ENCODE data around the gene AMZ1. TPM values are rescaled to one million over a fixed set of nuclear protein-coding genes. Genes with fewer than 3 reads are reported as not detected.
"Not testable (repeated sequence)": the region's sequence is repeated elsewhere in the genome, so short reads cannot be mapped to it uniquely, and the experiment has no call there.

AMZ1 gene
- total RNA-seq, 1 donor from 2014 or later: 14.2 TPM

DNA sequence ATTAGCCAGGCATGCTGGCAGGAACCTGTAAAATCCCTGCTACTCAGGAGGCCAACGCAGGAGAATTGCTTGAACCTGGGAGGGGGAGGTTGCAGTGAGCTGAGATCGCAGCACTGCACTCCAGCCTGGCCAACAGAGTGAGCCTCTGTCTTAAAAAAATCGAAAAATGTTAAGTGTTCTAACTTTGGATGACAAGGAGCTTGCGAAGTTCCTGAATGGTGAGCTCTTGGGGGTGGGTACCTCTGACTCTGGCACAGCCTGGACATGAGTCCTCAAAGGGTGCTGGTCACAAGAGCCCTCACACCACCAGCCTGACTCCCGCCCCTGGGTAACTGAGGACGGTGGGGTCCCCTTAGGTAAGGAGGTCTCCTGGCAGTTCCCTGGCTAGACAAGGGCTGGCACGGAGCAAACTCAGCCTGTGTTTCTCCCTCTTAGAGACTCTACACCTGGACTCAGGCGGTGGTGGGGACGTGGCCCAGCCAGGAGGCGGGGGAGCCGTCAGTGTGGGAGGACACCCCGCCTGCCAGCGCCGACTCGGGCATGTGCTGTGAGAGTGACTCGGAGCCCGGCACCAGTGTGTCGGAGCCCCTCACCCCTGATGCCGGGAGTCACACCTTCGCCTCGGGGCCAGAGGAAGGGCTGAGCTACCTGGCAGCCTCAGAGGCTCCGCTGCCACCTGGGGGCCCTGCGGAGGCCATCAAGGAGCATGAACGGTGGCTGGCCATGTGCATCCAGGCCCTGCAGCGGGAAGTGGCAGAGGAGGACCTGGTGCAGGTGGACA, 24.1 kb downstream of the AMZ1 start:
- no peak for DNase-seq (ENCODE audit: low read depth)

DNA sequence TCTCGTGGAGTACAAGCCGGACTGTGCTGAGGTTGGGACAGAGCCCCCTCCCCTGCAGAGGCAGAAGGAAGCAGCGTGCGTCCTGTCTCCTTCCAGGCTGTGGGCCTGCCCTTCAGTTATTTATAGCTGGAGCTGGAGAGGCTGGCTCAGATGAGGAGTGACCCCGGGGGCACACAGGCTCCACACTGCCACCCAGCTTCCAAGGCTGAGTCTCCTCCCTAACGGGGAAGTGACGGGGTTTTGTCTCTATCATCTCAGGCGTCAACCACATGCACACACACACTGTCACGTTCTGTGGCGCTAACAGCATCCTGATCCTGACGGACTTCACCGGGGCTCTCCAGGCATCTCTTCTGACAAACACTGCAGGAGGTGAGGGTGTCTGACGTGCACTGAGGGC, 25.4 kb downstream of the AMZ1 start:
- DNase-seq (ENCODE audit: low read depth): no peak

DNA sequence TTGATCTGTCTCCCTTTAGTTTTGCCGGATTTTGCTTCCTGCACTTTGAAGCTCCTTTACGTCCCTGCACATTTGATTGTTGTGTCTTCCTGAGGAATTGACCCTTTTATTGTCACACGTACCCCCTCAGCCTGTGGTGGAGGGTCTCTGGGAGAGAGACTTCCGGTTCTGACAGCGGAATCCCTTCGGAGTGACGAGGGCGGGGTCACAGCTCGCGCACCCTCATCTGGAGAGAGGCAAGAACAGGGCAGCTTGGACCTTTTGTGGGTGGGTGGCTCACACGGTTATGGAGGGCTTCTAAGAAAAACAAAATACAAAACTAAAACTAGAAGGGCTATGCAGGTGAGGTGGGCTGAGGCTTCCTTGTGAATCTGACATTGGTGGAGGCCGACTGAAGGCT, 26.0 kb downstream of the AMZ1 start:
- no peak for DNase-seq (ENCODE audit: low read depth)

DNA sequence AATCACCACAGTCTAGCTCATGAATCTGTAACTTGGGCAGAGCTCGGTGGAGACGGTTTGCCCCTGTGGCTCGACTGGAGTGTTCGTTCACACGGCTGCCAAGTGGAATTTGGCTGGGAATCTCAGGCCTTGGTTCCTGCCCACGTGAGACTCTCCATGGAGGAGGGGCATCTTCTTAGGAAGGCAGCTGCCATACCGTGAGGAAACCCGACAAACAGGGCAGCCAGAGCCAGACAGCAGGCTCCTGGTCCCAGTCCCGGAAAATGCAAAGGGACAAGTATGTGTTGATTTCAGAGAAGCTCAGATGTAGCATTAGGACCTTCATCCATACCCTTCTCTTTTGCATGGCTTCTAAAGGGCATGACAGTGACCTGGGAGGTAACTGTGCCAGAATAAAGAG, 26.6 kb downstream of the AMZ1 start:
- no peak for DNase-seq (ENCODE audit: low read depth)

DNA sequence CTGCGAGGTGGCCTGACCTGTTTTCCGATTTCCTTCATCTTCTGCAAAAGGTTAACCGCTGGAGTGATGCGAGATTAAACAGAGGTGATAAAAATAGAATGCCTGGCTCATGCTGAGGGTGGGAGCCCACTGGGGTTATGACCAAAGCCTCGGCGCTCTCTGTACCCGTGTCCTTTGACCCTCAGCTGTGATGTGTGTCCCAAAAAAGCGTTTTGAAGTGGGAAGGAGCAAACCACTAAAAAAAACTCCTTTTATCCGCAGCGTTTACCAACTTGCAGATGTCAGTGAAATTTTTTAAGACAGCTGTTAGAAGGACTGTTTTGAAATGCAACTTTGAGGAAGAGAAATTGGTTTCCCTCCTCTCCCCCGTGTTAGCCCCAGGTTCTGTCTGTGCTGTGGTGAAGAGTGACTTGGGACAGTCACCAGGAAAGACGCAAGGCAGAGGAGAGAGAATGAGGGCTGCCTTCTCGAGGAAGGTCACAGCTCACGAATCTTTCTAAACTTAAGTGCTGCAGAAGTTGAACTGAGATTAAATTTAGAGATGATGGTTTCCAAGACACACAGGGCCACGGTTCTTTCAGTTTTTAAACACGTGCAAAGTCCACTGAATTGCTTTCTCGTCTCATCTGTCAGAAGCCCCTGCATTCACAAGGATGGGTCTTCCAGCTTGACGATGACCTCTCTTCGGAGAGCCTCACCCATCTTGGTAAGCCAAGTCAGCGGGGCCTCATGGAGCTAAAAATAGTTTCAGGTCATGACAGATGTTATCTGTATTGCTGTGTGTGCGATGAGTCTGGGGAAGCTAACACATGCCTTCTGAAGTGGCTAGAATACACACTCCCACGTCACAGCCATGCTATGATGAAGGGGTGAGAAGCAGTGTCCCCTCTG, 27.6 kb downstream of the AMZ1 start:
- DNase-seq (ENCODE audit: low read depth): no peak

DNA sequence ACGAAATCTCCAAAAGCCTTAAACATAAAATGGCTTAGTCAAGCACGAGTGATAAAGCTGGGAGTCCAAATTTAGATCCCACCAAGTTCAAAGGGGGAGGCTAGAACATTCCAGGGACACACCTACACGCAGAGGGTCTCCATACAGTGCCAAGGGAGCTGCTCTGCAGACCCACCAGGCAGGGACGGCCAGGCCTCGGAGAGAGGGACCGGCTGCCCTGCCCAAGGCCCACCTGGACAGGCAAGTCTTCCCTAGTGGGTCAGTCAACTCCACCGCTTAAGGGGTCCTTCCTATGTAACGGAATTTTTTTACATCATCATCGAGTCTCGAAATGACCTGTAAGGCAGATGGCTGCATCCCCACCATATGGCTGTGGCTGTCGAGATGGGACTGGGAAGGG, 28.5 kb downstream of the AMZ1 start:
- no peak for DNase-seq (ENCODE audit: low read depth)

DNA sequence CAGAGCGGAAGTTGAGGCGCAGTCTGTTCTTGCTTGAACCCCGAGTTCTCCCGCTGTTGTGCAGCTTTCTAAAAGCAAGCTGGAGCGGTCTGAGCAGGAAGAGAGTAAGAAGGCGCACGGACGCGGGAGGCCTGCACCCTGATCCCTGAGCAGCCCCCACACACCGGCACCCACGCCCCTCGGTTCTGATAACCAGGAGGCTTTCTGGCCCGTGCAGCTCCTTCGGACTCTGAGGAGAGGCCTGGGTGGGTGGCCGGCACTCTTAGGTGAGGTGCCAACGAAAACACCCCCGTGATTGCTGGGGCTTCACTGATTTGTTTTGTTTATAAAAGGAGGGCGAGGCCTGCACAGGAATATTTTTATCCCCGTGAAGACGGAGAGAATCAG, 28.9 kb downstream of the AMZ1 start:
- no peak for DNase-seq (ENCODE audit: low read depth)

DNA sequence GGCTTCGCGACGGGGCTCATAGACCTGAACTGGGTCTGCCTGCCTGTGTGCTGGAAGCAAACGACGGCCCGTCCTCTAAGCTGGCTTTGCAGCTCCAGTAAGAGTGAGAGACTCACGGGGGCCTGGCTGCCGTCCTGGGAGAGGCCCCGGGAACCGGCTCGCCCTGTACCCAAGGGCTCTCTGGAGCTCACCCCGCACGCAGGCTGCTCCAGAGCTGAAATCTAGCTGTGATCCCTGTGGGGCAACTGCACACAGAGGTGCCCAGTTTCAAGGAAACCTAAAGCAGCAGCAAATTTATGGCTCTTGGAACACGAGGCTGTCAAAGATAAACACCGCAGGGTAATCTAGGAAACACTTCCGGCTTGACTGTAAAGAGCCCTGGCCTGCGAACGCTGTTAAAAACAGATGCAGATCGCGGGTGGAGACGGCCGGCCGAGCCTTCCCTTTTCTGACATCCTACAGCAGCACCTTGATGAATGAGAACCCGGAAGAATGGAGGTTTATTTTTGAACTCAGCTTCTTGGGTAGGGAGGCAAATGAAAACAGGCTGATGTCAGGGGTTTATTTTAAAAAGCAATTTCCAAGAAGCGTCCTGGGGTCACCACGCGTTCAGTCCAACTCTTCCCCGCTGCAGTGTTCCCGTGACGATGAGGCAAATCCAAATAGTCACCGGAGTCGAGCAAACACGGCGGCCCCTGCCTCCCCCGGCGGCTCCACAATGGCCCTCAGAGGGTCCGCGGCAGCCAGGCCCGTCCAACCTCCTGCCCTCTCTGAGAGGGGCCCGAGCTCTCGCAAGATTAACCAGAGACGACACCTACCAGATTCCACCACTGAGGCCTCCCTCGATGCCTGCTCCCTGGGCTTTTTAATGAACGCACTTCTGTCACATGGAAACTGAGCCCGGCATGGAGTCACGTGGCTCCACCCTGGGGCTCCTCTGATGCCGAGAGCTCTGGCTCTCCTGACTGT, 29.6 kb downstream of the AMZ1 start:
- DNase-seq (ENCODE audit: low read depth): peak; percentile 48

DNA sequence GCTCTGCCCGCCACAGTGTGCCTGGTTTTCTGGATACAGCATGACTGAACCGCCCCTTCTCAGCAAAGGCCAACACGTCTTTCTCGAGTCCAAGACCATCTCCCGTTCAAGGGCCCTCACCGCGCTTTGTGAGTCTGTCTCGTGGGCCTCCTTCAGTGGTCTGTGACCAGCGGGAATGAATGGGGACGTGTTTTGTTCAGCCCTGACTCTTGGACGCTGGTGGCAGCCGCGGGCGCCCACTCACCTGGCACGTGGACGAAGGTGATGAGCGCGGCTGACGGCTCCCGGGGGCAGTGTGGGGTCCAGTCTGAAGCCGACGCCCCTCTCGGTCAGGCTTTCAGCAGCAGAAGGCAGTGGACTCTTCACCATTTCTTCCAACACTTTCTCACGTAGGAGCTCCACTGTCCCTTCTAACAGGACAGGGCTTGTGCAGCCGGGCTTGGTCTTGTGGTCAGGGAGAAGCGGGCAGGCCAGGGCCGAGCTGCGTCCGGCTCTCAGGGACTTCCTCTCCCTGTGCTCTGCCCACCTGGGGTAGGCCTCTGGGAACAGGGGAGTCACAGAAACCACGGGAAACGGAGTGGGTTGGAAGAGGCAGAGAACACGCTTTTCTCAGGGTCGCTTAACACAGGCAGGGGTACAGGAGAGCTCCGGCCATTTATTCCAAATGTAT, 30.4 kb downstream of the AMZ1 start:
- DNase-seq (ENCODE audit: low read depth): no peak

DNA sequence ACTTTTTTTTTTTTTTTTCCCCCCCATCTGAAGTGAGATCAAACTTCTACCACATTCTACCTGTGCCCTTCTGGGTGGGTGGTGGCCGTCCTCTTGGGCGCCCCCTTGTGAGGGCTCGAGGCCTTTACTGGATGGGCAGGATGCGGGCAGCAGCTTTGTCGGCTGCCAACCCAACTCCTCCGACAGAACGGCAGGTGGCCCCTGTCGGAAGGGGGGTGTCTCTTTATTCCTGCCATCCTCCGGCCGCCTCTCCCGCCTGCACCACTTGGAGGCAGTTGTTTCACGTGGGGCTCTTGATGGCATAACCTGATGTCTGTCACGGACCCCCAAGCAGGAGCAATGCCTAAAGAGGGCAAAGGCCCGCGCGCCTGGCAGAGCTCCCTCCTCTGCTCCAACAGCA, 31.0 kb downstream of the AMZ1 start:
- DNase-seq (ENCODE audit: low read depth): no peak

DNA sequence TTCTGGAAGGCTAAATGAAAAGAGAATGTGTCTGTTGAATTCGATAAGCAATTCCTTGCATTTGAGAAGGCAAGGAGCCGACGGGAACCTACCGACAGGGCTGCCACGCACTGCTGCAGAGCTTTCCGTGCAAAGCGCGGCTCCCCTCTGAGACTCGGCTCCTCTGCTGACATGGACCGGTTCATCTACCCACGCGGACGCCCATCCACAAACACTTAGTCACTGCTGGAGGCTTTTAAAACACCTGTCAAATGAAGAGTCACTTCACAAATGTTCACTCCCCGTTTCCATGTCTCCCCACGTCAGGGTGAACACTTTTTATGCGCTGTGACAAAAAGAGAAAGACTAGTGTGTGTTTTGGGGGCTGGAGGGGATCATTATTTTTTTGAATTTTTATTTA, 32.0 kb downstream of the AMZ1 start:
- DNase-seq (ENCODE audit: low read depth): no peak

DNA sequence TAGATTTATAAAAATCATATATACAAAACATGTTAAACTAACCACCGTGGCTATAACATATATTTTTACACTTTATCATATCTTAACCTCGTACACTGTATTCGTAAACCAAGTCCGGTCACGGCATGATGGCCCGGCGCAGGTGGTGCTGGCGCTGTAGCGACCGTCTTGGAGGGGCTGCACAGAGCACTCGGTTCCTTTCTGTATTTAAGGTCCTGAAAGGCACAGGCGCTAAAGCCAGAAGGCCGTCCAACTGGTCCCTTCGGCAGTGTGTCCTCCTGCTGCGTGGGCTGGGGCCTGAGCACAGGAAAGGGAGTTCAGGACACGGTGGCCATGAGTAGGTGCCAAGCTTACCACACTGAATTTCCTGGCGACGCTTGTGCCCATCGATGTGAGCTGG, 33.8 kb downstream of the AMZ1 start:
- DNase-seq (ENCODE audit: low read depth): no peak

DNA sequence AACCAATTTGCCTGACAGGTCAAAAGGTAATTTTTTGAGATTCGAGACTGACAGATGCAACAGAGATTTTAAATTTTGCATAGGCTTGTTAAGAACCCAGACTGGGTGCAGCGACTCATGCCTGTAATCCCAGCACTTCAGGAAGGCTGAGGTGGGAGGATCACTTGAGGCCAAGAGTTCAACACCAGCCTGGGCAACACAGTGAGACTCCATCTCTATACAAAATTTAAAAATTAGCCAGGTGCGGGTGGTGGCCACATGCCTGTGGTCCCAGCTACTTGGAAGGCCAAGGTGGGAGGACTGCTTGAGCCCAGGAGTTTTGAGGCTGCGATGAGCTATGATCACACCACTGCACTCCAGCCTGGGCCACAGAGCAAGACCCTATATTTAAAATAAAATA, 34.6 kb downstream of the AMZ1 start:
- DNase-seq (ENCODE audit: low read depth): no peak

DNA sequence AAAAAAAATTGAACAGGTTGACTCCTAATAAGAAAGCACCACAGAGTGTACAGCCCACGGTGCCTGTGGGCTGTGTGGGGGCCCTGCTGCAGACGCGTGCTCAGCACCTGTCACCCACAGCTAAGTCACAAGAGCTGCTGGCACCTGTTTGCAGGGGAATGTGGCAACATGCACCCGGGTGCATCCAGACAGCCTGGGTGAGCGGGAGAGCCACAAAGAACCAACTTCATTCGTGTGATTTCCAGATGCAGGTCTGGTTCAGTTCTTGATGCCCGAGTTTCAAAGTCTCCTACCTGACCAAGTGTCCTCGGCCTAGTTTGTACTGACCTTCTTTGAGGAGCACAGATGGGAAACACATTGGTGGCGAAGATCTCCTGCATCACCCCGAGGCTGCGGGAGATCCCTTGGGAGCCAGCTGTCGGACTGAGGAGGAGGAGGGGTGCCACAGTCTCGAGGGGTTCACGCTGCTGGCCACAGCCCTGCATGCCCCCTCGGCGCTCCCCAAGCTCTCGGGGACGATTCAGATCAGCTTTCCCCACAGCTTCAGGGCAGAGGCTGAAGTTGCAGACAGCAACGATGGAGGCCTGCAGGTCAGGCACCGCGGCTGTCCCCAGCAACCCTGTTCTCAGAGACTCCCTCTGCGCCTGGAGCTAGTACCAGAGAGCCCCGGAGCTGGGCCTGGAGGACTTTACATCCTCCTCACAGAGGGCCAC, 35.3 kb downstream of the AMZ1 start:
- no peak for DNase-seq (ENCODE audit: low read depth)

DNA sequence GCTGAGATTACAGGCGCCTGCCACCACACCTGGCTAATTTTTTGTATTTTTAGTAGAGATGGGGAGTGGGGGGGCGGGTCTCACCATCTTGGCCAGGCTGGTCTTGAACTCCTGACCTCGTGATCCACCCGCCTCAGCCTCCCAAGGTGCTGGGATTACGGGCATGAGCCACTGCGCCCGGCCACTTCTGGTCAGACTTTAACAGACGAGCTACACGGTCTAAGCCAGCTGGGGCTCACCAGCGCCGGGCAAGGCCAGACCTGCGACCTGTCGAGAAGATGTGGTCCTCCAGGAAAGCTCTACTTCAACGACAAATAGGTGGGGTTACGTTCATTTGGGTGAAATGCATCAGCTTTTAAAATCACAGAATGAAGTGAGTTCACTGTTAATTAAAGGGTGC, 36.0 kb downstream of the AMZ1 start:
- DNase-seq (ENCODE audit: low read depth): not testable (repeated sequence)

DNA sequence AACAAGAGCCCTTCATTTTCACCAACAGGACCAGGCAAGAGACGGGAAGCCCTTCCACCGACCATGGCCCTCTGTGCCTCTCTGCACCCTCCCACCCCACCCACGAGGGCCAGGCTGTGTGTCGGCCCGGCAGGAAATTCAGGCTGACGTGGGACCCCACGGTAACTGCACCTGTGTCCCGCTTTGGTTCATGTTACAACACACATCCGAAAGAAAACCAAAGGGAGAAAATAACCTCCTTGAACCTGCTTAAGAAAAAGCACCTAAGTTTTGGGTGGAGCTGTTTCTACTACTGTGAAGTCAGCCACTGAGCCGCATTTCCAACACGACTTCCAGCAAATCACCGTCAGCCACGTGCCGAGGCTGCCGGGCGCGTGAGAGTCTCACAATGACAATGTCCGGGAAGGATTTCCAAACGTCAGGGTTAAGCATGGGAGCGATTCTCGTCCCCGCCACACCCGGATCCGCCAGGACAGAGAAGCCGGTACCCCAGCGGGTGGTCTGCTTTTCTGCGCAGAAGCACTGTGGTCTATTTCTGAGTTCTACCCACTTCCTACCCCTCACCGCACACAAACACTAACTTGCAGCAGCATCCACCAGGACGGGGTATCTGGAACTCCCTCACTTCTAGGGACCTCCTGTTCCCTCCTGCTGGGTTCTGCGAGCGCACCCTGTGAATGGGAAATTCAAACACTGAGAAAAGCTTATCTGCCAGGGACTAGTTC, 36.6 kb downstream of the AMZ1 start:
- no peak for DNase-seq (ENCODE audit: low read depth)

DNA sequence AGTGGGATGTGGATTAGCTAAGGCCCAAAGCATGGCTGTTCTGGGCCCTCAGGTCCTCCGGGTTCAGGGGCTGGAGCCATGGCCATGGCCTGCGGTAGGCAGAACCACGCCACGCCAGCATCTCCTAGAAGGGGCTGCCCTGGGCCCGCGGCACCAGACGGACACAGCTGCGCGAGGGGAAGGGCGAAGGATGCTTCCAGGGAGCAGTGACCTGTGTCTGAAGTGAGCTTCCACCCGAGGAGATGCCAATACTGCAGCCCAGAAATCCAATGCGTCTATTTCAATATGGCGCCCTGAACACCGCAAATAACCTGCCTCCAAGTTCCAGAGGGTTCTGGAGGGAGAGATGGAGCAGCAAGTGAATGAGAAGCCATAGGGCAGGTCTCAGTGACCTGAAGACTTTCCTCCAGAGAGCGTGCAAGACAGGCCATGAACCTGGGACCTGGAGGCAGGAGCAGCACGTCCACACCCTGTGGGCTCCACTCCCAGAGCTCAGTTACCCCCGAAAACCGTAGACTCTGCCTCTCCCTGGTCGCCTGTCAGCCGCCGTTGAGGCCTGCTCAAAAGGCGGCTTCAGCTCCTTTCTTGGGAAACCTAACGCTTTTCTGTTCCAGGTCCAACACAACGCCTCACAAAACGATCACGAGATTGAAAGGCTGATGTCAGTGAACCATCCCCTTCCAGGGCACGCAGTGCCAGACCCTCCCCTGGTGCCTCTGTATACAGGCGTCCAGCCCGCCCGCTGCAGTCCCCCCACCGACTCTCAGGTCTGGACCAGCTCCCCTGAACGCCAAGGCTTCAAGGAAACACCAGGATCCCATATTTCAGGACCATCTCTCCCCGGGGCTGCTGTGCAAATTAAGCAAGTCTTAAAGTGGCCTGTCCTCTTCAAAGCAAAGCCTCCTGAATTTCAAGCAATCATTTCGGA, 37.4 kb downstream of the AMZ1 start:
- no peak for DNase-seq (ENCODE audit: low read depth)

DNA sequence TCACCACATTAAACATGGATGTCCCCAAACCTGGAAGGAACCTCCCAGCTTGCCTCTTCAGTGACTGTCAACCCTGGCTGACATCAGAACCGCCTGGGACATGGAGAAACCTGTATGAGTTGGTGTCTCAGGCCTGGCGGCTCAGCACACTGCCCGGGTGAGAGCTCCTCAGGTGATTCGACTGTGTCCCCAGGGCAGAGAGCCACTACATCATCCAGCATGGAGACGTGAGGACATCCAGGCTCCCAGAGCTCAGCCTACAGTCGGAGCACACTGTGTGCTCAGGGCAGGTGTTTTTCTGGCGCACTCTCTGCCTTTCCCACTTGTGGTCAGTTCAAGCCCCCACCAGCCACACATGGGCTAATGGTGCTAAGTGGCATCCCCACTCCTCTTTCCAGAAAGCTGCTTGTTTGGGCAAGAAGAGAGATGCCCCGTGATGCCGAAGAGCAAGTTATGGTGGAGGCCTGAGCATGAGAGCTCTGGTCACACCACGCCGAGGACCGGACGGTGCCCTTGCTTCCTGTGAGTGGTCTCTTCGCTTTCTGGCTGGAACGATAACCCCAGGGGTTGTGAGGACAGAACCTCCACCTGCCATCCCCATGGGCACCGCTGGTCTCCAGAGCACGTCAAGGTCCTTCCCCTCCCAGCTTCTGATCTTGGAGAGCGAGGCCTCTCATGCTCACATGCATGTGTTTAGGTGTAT, 38.5 kb downstream of the AMZ1 start:
- no peak for DNase-seq (ENCODE audit: low read depth)
